ENCODE measurements around the gene KIAA2012. TPM values are rescaled to one million over a fixed set of nuclear protein-coding genes. Genes with fewer than 3 reads are reported as not detected.

KIAA2012 gene
- total RNA-seq, 1 donor from 2014 or later: not detected

GRCh38 chr2:202067589-202067988 lies 5.5 kb upstream of the KIAA2012 start:
- DNase-seq (ENCODE audit: low spot score, unreplicated experiment): no peak
- H3K4me1 Mint-ChIP-seq (ENCODE audit: low read depth): peaks cover 14% of the 10 kb centered on the region
- H3K27ac Mint-ChIP-seq: no peak overlapping the region
- H3K36me3 Mint-ChIP-seq (ENCODE audit: insufficient read depth): no peaks in the 10 kb centered on the region
- no peaks in the 10 kb centered on the region for H3K9me3 Mint-ChIP-seq (ENCODE audit: low read depth)
- TF ChIP-seq, protein P1, sequence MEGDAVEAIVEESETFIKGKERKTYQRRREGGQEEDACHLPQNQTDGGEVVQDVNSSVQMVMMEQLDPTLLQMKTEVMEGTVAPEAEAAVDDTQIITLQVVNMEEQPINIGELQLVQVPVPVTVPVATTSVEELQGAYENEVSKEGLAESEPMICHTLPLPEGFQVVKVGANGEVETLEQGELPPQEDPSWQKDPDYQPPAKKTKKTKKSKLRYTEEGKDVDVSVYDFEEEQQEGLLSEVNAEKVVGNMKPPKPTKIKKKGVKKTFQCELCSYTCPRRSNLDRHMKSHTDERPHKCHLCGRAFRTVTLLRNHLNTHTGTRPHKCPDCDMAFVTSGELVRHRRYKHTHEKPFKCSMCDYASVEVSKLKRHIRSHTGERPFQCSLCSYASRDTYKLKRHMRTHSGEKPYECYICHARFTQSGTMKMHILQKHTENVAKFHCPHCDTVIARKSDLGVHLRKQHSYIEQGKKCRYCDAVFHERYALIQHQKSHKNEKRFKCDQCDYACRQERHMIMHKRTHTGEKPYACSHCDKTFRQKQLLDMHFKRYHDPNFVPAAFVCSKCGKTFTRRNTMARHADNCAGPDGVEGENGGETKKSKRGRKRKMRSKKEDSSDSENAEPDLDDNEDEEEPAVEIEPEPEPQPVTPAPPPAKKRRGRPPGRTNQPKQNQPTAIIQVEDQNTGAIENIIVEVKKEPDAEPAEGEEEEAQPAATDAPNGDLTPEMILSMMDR (IDR thresholded peaks at IDR 0.05; ENCODE audit: unreplicated experiment): no peak
- H3K4me3 Mint-ChIP-seq (ENCODE audit: low read depth): no peak overlapping the region
- H3K27me3 Mint-ChIP-seq: no peaks in the 10 kb centered on the region

DNA sequence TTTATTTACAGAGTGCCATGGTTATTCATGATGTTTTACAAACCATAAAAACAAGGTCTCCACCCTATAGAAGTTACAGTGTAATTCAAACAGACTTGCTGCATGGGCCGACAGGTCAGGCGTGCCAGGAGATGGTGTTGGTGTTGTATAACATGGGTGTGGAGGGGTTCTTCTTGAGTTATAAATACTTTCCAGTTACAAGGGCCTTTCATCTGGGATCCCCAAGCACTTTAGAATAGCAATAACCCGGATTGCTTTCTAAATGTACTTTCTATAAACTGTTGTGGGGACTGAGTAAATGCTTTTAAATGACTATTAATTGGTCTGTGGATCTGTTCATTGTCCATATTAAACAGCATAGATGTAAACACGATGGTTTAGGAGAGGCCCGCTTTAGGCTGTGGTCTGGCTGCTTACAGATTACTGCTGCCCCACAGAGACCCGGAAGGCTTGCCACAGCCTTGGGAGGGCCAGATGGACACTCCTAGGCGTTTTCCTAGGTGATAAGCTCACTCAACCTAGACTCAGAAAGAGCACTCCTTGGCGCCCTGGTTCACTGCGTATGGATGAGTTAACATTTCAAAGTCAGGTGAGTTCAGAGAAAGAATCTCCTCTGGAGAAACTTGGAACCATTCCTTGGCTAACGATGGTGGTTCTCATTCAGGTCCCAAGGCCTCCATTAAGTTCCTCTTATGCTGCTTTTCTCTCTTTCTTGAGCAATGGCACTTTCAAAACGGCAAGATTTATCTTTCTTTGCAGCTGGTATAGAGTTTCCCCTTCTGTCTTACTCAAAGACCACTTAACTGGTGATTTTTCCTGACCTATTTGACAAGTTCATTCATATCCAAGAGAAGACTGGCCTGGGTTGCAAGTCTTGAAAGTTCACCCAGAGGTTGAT lies 3.6 kb upstream of the KIAA2012 start:
- TF ChIP-seq, protein P1 (IDR thresholded peaks at IDR 0.05; ENCODE audit: unreplicated experiment): no peak
- Mint-ChIP-seq H3K9me3 (ENCODE audit: low read depth) (no peaks in the 10 kb centered on the region), H3K4me1 (ENCODE audit: low read depth) (peaks cover 11% of the 10 kb centered on the region), H3K27me3 (peaks cover 3% of the 10 kb centered on the region), H3K36me3 (ENCODE audit: insufficient read depth) (no peaks in the 10 kb centered on the region), H3K27ac (no peak overlapping the region), H3K4me3 (ENCODE audit: low read depth) (no peak overlapping the region)
- DNase-seq (ENCODE audit: low spot score, unreplicated experiment): no peak

DNA sequence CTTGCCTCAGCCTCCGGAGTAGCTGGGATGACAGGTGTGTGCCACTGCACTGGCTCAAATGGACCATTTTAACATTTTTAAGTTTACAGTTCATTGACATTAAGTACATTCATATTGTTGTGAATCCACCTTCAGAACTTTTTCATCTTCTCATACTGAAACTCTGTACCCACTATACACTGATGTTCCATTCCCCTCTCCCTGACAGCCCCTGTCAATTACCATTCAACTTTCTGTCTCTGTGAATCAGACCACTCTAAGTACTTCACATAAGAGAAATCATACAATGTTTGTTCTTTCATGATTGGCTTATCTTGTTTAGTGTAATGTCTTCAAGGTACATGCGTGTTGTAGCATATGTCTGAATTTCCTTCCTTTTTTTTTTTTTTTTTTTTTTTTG lies 1.9 kb upstream of the KIAA2012 start:
- Mint-ChIP-seq H3K36me3 (ENCODE audit: insufficient read depth) (no peaks in the 10 kb centered on the region), H3K27me3 (peaks cover 3% of the 10 kb centered on the region), H3K9me3 (ENCODE audit: low read depth) (no peaks in the 10 kb centered on the region), H3K27ac (no peak overlapping the region), H3K4me3 (ENCODE audit: low read depth) (no peak overlapping the region), H3K4me1 (ENCODE audit: low read depth) (peaks cover 9% of the 10 kb centered on the region)
- TF ChIP-seq, protein P1 (IDR thresholded peaks at IDR 0.05; ENCODE audit: unreplicated experiment): no peak
- DNase-seq (ENCODE audit: low spot score, unreplicated experiment): no peak

- DNase-seq (ENCODE audit: low spot score, unreplicated experiment): no peak
- Mint-ChIP-seq H3K36me3 (ENCODE audit: insufficient read depth) (no peaks in the 10 kb centered on the region), H3K9me3 (ENCODE audit: low read depth) (no peaks in the 10 kb centered on the region), H3K4me1 (ENCODE audit: low read depth) (peaks cover 6% of the 10 kb centered on the region), H3K27ac (no peak overlapping the region), H3K27me3 (peaks cover 3% of the 10 kb centered on the region), H3K4me3 (ENCODE audit: low read depth) (no peak overlapping the region)
- TF ChIP-seq, protein P1 (IDR thresholded peaks at IDR 0.05; ENCODE audit: unreplicated experiment): peak; percentile 41
These were observed 829 bp upstream of the KIAA2012 start for GRCh38 chr2:202072226-202072625.

DNA sequence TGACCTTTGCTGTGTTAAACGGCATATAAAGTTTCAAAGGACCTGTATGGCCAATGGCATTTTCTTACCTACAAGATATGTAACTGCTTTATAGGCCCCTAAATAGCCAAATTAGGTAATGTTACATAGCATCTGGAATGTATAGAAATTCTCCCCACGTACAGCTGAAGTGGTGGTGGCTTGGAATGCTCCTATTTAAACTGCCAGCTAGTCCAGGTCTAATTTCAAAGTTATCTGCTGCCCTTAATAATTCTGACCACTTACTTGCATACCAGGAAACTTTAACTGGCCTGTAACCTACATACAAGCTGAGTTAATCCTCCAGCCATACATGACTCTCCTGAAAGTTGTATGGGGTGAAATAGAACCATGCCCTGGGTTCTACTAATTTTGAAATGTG lies 1.3 kb downstream of the KIAA2012 start:
- Mint-ChIP-seq H3K36me3 (ENCODE audit: insufficient read depth) (no peaks in the 10 kb centered on the region), H3K27ac (no peak overlapping the region), H3K4me3 (ENCODE audit: low read depth) (no peak overlapping the region), H3K9me3 (ENCODE audit: low read depth) (no peaks in the 10 kb centered on the region), H3K4me1 (ENCODE audit: low read depth) (peaks cover 6% of the 10 kb centered on the region), H3K27me3 (peaks cover 3% of the 10 kb centered on the region)
- no peak for DNase-seq (ENCODE audit: low spot score, unreplicated experiment)
- TF ChIP-seq, protein P1 (IDR thresholded peaks at IDR 0.05; ENCODE audit: unreplicated experiment): no peak
